Stimulated activated CD4-positive, alpha-beta T cell treated with anti-CD3 and anti-CD28 coated beads, Interleukin-2, amount 100 ng/mL, for 48 hours (primary cell): ENCODE data around the gene RGS4.

Experiments used
- DNase-seq, 2 donors: peaks; one replicate each; pipeline ENCODE4 v3.0.0-alpha.2; 2020

The RGS4 gene

DNA sequence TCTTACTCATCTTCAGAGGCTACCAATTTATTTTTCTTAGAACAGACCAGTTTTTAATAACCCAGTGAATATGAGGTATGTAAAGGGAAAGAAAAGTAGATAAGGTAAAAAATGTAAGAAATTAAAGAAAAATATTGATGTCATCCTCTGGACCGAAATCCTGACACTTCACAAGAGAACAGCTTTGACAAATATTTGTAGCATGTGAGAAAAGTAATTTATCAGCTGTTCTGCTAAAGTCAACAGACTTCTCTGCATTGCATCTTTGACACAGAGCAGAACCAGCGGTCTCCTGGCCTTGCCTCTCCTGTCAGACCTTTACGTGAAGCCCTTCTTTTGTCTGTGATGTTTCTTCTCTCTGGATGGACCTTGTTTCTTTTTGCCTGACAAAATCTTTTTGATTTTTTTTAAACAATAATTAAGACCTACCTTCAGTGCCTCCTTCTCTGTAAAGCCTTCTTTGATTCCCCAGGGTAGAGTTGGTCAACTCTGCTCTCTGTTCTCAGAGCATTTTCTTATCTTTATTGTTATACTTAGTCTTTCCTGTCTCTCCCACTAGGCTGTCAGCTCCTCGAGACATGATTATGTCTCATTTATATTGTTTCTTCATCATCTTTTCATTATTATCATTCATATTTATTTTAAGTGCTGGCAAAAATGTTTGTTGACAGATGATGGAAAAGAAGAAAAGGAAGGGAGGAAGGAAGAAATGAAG, 35.4 kb downstream of the RGS4 start:
- DNase-seq, result no peak

DNA sequence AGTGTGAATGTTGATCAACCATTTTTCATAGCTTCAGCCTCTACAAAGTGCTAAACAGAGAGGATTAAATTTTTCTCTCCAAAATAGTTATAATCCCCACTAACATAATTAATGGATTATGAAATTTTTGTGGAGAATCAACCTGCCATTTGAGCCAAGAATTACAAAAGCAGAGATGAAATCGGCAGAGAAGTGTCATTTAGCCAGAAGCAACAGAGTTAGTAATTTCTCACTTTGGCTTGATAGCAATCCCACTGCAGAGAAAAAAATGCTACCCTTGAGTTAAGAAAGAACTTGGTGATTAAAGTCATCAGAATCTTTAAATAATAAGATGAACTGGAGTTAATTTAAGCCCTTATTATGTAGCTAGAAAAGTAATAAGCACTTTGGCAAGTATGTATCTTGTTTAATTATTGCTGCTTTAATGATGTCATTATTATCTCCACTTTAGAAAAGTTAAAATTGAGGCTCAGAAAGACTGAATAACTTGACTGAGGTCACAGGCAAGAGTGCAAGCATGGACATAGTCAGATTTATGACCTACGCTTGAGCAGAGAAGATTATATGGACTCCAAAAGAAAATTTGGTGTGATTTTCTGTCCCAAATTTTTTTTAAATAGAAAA, 37.3 kb downstream of the RGS4 start:
- DNase-seq, result no peak

DNA sequence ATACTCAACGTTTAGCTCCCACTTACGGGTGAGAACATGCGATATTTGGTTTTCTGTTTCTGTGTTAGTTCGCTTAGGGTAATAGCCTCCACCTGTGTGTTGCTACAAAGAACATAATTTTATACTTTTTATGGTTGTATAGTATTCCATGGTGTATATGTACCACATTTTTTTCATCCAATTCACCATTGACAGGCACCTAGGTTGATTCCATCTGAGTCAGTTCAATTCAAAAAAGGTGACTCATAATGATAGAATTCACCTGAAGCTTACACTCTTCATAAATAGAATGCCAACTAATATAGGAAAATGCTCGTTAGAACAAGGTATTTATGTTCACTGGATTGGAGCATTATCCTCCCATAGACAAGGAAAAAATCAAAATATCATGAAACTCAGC, 38.5 kb downstream of the RGS4 start:
- DNase-seq, result no peak

DNA sequence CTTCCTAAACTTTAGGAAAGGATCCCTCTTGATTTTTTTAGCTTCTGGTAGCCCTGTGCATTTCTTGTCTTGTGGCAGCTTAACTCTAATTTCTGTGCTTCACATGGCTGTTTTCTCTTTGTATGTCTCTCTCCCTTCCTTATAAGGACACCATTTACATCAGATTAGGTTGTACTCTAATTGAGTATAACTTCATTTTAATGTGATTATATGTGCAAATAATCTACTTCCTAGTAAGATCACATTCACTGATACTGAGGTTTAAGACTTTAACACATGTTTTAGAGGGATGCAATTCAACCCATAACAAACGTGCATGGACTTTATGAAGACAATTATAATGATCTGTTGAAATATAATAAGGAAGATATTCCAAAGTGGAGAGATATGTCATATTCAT, 46.7 kb downstream of the RGS4 start:
- DNase-seq, result no peak

DNA sequence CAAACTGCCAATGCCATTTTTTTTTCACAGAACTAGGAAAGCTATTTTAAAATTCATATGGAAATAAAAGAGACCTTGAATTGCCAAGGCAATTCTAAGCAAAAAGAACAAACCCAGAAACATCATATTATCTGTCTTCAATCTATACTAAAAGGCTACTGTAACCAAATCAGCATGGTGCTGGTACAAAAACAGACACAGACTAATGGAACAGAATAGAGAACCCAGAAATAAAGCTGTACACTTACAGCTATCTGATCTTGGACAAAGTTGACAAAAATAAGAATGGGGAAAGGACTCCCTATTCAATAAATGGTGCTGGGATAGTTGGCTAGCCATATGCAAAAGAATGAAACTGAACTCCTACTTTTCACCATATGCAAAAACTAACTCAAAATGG, 50.5 kb downstream of the RGS4 start:
- no peak for DNase-seq

DNA sequence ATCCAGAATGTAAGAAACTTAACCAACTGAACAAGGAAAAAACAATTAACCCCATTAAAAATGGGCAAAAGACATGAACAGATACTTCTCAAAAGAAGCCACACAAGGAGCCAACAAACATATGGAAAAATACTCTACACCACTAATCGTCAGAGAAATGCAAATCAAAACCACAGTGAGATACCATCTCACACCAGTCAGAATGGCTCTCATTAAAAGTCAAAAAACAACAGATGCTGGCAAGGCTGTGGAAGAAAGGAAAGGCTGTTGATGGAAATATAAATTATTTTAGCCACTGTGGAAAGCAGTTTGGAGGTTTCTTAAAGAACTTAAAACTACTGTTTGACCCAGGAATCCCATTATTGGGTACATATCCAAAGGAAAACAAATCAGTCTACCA, 51.2 kb downstream of the RGS4 start:
- DNase-seq, result no peak

DNA sequence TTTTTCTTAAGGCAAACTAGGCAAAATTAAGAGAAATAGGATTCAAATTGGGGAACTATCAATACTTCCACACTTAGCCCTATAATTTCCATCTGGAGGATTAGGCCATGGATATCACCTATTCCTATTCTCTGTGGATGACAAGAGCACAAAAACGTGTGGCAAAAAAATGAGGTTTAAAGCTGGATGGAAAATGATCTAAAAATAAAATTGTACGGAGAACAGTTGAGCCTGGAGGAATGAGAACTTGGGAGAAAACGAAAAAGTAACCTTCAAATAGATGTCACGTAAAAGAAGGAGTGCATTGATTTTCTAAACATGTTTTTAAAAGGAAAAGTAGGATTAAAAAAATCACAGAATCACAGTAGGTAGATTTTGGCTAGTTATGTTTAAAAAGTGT, 55.7 kb downstream of the RGS4 start:
- no peak for DNase-seq
